GM12872 (cell line): ENCODE results near the gene CRAT.

Source experiments
- TF ChIP-seq, protein P1 (sequence below): IDR thresholded peaks from 3 replicates; pipeline ENCODE4 v1.5.1; 2011; ENCODE audit warnings: low read depth, mild to moderate bottlenecking, low read length, moderate library complexity; ENCODE audit not compliant: insufficient read depth

Gene CRAT

GRCh38 chr9:129111528-129112151 is 1.0 kb upstream of the CRAT start:
- TF ChIP-seq, protein P1, sequence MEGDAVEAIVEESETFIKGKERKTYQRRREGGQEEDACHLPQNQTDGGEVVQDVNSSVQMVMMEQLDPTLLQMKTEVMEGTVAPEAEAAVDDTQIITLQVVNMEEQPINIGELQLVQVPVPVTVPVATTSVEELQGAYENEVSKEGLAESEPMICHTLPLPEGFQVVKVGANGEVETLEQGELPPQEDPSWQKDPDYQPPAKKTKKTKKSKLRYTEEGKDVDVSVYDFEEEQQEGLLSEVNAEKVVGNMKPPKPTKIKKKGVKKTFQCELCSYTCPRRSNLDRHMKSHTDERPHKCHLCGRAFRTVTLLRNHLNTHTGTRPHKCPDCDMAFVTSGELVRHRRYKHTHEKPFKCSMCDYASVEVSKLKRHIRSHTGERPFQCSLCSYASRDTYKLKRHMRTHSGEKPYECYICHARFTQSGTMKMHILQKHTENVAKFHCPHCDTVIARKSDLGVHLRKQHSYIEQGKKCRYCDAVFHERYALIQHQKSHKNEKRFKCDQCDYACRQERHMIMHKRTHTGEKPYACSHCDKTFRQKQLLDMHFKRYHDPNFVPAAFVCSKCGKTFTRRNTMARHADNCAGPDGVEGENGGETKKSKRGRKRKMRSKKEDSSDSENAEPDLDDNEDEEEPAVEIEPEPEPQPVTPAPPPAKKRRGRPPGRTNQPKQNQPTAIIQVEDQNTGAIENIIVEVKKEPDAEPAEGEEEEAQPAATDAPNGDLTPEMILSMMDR = no peak

DNA sequence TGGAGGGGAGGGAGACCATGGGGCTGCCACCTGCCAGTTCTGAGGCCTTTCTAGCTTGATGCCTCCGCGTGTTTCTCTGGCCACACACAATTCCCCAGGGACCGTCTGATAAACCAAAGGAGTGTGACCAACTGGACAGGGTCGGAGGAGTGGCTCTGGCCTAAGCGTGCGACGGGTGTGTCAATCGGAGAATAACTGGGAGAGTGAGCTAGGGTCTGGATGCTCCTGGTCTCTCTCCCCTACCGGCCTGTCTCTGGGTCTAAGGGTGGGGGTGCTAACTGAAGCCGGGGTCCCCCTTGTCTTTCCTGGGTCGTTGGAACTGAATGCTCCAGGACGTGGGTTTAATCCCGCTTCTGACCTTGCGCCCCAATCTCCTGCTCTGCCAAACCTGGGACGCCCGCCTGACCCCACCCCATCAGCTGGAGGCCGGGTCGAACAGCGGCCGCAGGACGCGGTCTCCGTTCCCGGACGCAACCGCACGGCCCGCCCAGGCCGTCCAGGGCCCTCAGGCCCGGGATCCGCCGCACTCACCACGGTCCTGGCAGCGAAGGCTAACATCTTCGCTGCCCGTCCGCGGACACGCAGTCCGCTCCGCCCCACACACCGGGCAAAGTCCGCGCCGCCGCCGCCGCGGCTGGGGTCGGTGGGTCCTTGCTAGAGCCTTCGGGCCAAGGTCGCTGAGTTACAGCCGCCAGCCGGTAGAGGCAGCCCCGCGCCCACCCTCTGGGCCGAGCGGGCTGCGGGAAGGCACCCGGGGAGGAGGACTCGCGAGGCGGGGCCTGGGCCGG is 447 bp downstream of the CRAT start:
- TF ChIP-seq, protein P1 = no peak

DNA sequence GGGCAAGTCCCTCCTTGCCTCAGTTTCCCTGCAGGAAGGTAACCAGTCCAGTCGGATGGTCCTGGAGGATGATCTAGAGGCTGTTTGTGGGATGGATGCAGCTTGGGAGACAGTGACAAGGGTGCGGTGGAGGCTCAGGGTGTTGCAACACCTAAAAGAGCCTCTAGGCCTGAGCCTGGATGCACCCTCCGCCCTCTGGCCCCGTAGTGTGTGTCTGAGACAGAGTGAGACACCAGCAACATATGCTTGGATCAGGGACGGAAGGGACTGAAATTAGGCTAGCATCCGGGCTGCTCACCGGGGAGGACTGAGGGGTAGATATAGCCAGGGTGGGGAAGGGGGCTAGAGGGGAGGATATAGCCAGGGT is 1.1 kb downstream of the CRAT start:
- TF ChIP-seq, protein P1 = no peak

GRCh38 chr9:129108805-129109536 is 1.6 kb downstream of the CRAT start:
- TF ChIP-seq, protein P1 = no peak

GRCh38 chr9:129108083-129108804 is 2.3 kb downstream of the CRAT start:
- TF ChIP-seq, protein P1 = no peak

GRCh38 chr9:129107651-129108050 is 2.9 kb downstream of the CRAT start:
- TF ChIP-seq, protein P1 = no peak
